NCI-H2227 treated with DMSO at 0.1 percent for 48 hours (cell line): ENCODE results near the gene ZNF425.
"Not testable (repeated sequence)": the region's sequence is repeated elsewhere in the genome, so short reads cannot be mapped to it uniquely, and the experiment has no call there.

Experiments used
- DNase-seq: peaks from one replicate; lab custom pipeline; 2025; lab: John Stamatoyannopoulos, UW

ZNF425 gene

DNA sequence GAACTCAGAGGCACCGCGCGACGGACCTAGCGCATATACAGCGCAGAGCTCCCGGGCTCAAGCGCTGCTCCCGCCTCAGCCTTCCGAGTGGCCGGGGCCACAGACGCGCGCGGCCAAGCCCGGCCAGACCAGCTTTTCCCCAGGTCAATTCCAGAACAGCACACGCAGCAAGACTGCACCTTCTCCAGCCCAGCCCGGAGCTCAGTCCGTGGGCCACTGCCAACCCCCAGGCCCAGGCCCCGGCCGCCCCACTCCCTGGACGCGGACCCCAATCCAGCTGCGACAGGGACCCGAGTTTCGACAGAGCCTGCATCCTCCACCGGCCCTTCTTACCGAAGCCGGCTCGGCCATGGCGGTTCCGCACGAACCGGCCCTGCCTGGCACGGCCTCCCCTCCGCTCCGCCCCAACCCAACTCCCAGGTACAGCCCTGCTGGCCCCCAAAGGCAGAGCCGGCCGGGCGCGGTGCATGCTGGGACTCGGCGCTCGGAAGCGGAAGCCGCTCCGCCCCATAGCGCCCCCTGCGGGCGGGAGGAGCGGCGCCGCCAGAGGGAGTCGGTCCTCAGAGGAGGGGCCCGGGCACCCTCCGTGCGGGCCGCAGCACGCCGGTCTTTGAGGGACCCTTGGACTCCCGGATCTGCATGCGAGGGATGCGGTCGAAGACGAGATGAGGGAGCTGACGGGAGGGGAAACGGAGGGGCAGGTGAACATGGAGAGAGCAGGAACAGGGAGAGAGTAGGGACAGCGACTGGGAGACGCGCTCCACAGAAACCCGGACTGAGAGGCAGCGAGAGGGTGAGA, at the start of gene ZNF425:
Gene ZNF425 (minus strand): TSS at position 462 of the 799 bp plus-strand sequence. CDS start 111 bp downstream, at position 351.
- DNase-seq: peak; percentile 91

- DNase-seq: no peak
These were observed 49.0 kb upstream of the ZNF425 start for GRCh38 chr7:149175150-149175549.

DNA sequence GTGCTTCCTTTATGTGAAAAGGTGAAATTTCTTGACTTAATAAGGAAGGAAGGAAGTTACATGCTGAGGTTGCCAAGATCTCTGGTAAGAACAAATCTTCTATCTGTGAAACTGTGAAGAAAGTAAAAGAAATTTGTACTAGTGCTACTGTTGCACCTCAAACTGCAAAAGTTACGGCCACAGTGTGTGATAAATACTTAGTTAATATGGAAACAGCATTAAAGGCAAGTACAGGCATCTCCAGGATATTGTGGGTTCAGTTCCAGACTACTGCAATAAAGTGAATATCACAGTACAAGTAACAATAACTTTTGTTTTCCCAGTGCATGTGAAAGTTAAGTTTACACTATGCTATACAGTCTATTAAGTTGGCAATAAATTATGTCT, 46.4 kb upstream of the ZNF425 start:
- no peak for DNase-seq

DNA sequence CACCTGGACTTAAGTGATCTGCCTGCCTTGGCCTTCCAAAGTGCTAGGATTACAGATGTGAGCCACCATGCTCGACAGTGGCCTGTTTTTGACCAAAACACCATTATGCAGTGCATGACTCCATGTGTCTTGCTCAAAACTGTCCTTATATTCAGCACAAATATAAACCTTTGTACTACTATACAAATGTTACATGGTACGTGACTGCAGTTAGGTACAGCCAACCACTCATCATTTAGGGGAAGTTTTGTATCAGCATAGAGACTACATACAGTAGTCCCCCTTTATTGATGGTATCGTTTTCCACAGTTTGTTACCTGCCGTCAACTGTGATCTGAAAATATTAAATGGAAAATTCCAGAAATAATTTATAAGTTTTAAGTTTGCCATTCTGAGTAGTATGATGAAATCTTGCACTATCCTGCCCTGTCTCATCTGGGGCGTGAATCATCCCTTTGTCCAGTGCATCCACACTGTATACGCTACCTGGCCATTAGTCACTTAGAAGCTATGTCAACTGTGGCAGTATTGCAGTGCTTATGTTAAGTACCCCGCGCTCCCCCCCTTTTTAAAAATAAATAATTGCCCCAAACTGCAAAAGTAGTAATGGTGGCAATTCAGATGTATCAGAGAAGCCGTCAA, 45.9 kb upstream of the ZNF425 start:
- no peak for DNase-seq

DNA sequence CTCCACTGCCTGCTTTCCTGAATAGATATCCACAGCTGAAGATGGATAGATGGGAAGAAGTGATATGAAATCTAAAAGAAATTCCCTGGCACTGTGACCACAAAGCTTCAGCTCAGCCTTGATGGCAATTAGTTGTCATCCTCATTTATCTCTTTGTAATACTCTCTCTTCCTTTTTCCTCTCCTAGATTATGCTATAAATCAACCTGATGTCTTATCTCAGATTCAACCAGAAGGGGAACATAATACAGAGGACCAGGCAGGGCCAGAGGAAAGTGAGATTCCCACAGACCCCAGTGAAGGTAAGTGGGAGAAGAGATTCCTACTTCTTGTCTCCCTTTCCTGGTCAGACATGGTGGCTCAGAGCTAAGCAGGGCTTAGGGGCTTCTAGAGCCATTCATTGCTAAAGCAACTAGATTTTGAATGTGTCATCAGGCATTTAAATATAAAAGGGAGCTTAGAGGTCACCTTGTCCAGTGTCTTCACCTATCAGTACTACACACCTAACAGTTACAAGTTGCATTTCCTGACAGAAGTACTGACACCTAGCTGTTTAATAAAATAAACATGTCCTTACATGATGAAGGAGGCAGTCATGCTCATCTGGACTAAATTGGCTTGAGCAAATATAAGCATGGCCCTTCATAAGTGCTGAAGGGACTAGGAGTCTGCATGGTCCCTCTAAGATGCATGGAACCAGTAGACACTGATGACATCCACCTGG, 40.7 kb upstream of the ZNF425 start:
- no peak for DNase-seq

DNA sequence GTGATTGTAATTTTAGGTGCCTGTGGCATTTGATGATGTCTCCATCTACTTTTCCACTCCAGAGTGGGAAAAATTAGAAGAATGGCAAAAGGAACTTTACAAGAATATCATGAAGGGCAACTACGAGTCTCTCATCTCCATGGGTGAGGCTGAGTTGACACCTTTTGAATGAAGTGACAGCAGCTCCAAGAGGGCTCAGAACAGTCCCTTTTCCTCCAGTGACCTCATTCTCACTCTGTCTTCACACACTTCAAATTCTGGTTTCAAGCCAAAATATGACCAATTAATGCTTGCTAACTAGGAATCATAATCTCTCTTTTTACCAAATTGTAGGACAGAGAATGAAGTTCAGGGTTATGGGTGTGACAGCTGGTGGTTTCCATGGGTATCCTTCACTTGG, 40.0 kb upstream of the ZNF425 start:
- DNase-seq: no peak

DNA sequence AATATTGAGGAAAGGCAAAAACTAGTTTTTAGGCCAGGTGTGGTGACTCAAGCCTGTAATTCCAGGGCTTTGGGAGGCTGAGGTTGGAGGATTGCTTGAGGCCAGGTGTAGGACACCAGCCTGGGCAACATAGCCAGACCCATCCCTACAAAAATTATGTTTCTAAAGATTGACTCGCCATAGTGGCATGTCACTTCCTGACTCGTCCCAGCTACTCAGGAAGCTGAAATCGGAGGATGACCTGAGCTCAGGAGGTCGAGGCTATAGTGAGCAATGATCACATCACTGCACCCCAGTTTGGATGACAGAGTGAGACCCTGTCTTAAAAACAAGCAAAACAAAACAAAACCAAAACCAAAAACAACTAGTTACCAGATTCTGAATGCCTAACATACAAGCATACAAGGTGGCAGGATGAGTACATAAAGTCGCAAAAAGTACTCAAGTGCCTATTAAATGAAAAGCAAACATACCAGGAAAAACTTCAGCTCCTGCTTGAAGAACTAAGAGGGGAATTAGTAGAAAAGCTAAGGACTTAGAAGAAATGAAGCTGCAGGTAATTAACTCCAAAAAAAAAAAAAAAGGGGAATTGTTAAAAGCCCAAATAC, 35.2 kb upstream of the ZNF425 start:
- no peak for DNase-seq

DNA sequence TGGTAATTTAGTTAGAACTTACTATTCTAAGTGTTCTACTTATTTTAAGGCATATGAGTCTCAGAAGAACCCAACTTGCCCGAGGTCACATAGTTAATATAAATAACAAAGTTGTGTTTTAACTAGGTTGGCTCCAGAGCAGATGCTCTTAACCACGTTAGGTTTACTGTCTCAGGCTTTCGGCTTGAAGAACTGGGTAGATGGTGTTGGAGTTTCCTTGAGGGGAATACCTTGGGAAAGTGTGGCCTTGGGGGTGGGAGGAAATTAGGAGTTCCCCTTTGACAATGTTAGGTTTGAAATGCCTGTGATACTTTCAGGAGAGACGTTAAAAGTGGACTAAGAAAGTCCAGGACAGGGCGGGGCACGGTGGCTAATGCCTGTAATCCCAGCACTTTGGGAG, 30.8 kb upstream of the ZNF425 start:
- DNase-seq: no peak

- no peak for DNase-seq
These were observed 27.9 kb upstream of the ZNF425 start for GRCh38 chr7:149154056-149154455.

GRCh38 chr7:149153346-149153745, 27.2 kb upstream of the ZNF425 start:
- no peak for DNase-seq

GRCh38 chr7:149150981-149151380, 24.9 kb upstream of the ZNF425 start:
- DNase-seq: no peak

DNA sequence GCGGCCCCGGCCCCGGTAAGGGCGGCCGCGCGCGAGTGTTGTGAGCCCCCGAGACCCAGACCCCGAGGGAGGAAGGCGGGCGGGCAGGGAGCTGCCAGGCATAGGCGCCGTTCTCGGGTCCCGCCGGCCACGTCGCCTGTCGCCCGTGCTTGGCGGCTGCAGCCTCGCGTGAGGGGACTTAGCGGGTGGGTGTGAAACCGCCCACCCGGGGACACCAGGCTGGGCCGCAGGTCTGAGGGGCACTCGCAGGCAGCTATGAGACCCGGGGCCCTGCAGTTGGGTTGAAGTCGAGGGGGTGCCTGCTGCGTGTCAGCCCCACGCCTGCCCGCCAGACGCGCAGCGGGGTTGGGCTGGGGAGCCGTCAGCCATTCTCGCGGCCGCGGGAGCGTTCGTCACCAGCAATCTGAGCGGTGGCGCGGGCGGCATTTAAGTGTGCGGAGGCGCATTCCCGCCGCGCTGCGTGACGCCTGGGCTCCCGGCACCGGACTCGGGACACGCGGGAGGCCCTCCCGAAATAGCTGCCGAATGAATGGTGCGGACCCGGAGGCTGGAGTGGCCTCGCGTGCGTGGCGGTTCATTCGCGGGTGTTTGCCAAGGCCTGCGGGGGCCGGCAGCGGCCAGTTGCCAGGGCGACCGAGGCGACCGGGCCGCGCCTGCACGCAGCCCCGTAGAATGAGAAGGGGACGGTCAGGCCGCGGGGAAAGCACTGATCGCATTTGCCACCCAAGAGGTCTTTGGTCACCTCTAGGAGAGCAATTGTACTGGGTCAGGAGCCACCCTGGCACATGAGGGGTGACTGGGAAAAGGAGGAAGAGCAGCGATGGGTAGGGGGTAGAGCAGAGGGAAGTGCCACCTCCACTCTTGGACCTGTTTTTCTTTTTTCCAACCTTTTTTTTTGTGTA, 21.9 kb upstream of the ZNF425 start:
- peak; percentile 58 for DNase-seq

- peak; percentile 81 for DNase-seq
These were observed 21.1 kb upstream of the ZNF425 start, which contains the start of gene ZNF398 for GRCh38 chr7:149147072-149147751. Gene ZNF398 (plus strand): TSS chr7:149147453. CDS start chr7:149147743, 290 bp downstream.

DNA sequence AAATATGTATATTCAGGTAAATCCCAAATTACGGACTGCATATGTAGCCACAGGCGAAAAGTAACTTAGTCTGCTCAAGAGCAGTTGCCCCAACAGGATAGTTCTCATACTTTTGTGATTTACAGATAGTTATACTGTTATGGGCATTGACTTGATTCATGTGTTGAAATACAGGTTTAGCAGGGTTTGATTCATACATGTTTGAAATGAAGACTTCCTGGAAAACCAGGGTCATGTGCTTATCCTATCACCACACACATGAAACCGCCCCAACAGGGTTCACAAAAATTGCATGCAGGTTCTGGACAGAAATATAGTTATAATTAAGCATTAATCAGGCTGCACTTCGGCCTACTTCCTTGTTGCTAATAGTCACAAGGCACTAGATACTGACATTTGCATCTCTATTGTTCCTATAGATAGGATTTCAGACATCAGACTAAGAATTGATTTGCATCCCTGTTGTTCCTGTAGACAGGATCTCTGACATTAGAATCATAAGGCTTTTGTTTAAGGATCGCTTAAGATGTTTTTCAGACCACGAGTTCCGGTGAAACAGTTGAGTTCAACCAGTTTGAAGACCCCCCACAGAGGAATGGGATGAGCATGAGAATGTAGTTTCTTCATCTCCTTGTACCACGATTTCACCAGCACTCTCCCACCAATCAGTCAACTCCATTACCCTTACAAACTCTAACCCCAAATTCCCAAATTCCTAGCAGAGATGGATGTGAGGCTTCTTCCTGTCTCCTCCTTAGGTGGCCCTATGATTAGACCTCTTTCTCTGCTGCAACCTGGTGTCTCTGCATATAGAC, 19.1 kb upstream of the ZNF425 start:
- DNase-seq: no peak

- not testable (repeated sequence) for DNase-seq
These were observed 18.4 kb upstream of the ZNF425 start for GRCh38 chr7:149144436-149144922.

DNA sequence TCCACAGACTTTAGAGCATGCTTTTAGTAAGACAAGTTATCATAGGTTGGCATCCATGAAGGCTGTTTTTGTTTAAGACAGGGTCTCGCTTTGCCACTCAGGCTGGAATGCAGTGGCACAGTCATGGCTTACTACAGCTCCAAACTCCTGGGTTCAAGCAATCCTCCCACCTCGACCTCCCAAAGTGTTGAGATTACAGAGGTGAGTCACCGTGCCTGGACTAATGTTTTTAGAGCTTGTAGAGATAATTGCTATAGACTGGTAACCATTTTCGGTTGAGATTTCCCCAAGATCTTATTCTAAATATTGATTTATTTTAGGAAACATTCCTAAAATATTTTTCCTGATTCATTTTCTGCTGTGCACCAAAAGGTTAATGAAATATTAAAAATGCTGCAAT, 15.8 kb upstream of the ZNF425 start:
- no peak for DNase-seq

DNA sequence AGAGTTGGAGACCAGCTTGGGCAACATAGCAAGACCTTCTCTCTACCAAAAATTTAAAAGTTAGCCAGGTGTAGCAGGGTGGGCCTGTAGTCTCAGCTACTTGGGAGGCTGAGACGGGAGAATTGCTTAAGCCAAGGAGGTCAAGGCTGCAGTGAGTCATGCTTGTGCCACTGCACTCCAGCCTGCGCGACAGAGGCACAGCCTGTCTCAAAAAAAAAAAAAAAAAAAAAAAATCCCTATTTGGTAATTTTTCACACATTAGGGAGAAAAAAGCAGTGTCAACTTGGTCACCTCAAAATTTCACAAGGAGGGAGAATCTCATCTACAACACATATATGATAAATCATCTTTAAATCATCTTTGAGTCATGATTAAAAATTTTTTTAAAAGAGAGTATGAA, 14.7 kb upstream of the ZNF425 start:
- DNase-seq: no peak

- no peak for DNase-seq
These were observed 10.0 kb upstream of the ZNF425 start for GRCh38 chr7:149136118-149136517.

- no peak for DNase-seq
These were observed 7.0 kb upstream of the ZNF425 start for GRCh38 chr7:149133028-149133710.
